Nephron (organoid): Measurements from ENCODE around the gene CCDC8.
"Not testable (repeated sequence)": the region's sequence is repeated elsewhere in the genome, so short reads cannot be mapped to it uniquely, and the experiment has no call there.

ENCODE experiments used
- H3K27ac Mint-ChIP-seq, 3 experiments: 2 replicates each; pipeline ENCODE4 v1.8.0; 2020; ENCODE audit warnings: mixed read lengths in 3 of 3, mild to moderate bottlenecking in 2 of 3, moderate library complexity in 1 of 3
- H3K27me3 Mint-ChIP-seq: 2 replicates; pipeline ENCODE4 v1.8.0; 2021; ENCODE audit warnings: low read depth, mild to moderate bottlenecking, moderate library complexity, mixed read lengths
- H3K36me3 Mint-ChIP-seq: 2 replicates; pipeline ENCODE4 v1.8.0; 2020; ENCODE audit warnings: low read depth, mixed read lengths
- H3K4me1 Mint-ChIP-seq: 2 replicates; pipeline ENCODE4 v1.8.0; 2020; ENCODE audit warnings: mixed read lengths
- H3K4me3 Mint-ChIP-seq, 3 experiments: 2 replicates each; pipeline ENCODE4 v1.8.0; 2020; ENCODE audit warnings: mild to moderate bottlenecking in 3 of 3, mixed read lengths in 3 of 3, moderate library complexity in 2 of 3
- H3K9me3 Mint-ChIP-seq: 2 replicates; pipeline ENCODE4 v1.8.0; 2020; ENCODE audit warnings: mixed read lengths
- CTCF ChIP-seq, 3 experiments: fragments of 200-600 bp; sonication (generic); IDR thresholded peaks; one replicate each; pipeline ENCODE4 v1.5.0; 2021; ENCODE audit warnings: antibody characterized with exemption in 3 of 3; ENCODE audit not compliant: unreplicated experiment in 3 of 3

CCDC8 gene

DNA sequence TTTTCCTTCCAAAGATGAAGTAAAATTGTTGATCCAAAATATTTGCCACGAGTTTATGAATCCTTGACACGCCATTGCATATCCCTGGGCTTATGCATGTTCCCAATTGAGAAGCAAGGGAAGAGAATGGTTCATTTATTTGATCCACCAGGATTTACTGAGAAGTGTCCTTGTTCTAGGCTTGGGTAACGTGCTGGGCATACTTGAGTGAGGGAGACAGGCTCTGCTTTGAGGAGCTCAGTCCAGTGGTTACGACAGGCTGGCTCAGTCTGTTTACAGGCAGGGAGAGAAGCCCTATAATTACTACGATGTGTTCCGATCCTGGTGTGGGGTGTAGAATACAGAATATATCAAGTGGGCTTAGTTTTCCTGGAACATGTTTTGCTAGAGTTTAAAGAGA lies 21.6 kb upstream of the CCDC8 start:
- Mint-ChIP-seq H3K27ac (peak overlapping the region in 2 of 3 experiments; percentile 21 to 57), H3K9me3 (no peaks in the 10 kb centered on the region)

DNA sequence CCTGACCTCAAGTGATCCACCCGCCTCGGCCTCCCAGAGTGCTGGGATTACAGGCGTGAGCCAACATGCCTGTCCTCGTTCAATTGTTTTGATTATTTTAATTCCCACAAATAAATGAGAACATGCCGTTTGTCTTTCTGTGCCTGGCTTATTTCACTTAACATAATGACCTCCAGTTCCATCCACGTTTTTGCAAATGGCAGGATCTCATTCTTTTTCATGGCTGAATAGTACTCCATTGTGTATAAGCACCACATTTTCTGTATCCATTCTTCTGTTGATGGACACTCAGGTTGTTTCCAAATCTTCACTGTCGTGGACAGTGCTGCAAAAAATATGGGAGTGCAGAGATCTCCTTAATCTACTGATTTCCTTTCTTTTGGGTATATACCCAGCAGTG lies 20.1 kb upstream of the CCDC8 start:
- peaks cover 27% of the 10 kb centered on the region for H3K4me1 Mint-ChIP-seq
- H3K36me3 Mint-ChIP-seq, H3K27me3 Mint-ChIP-seq, H3K9me3 Mint-ChIP-seq, H3K4me3 Mint-ChIP-seq, H3K27ac Mint-ChIP-seq: not testable (repeated sequence)

More for the DNA sequence above, 21.6 kb upstream of the CCDC8 start:
- no peaks in the 10 kb centered on the region for H3K36me3 Mint-ChIP-seq
- H3K4me1 Mint-ChIP-seq = peaks cover 13% of the 10 kb centered on the region
- no peak for TF ChIP-seq CTCF (IDR thresholded peaks at IDR 0.05; ENCODE audit: unreplicated experiment in 3 of 3)
- H3K27me3 Mint-ChIP-seq = peaks cover 4% of the 10 kb centered on the region
- H3K4me3 Mint-ChIP-seq = no peak overlapping the region

GRCh38 chr19:46431824-46432223 lies 18.5 kb upstream of the CCDC8 start:
- Mint-ChIP-seq H3K27me3 (peaks cover 13% of the 10 kb centered on the region), H3K4me1 (peaks cover 38% of the 10 kb centered on the region), H3K36me3 (no peaks in the 10 kb centered on the region), H3K9me3 (no peaks in the 10 kb centered on the region), H3K27ac (peak overlapping the region in 1 of 3 experiments; percentile 27), H3K4me3 (no peak overlapping the region)
- TF ChIP-seq CTCF (IDR thresholded peaks at IDR 0.05; ENCODE audit: unreplicated experiment in 3 of 3) = no peak

DNA sequence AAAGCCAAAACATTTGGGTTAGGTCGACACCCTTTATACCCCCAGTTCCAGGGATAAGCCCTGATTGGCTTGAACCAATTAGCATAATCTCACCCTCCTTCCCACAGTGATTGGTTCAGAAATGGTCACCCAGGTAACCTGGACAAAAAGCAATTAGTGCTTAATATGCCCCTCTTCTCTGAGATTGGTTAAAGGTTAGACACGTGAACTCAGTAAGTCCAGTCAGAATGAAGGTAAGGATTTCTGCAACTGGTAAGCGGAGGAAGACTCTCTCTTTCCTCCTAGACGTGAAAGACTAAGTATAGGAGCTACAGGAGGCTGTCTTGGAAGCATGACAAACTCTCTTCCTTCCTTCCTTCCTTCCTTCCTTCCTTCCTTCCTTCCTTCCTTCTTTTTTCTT lies 16.6 kb upstream of the CCDC8 start:
- no peak for TF ChIP-seq CTCF (IDR thresholded peaks at IDR 0.05; ENCODE audit: unreplicated experiment in 3 of 3)
- Mint-ChIP-seq H3K4me3 (peak overlapping the region; percentile 21 to 54 (median 33)), H3K27ac (peak overlapping the region in 1 of 3 experiments; percentile 59), H3K9me3 (no peaks in the 10 kb centered on the region), H3K36me3 (no peaks in the 10 kb centered on the region), H3K27me3 (peaks cover 15% of the 10 kb centered on the region), H3K4me1 (peaks cover 45% of the 10 kb centered on the region)

DNA sequence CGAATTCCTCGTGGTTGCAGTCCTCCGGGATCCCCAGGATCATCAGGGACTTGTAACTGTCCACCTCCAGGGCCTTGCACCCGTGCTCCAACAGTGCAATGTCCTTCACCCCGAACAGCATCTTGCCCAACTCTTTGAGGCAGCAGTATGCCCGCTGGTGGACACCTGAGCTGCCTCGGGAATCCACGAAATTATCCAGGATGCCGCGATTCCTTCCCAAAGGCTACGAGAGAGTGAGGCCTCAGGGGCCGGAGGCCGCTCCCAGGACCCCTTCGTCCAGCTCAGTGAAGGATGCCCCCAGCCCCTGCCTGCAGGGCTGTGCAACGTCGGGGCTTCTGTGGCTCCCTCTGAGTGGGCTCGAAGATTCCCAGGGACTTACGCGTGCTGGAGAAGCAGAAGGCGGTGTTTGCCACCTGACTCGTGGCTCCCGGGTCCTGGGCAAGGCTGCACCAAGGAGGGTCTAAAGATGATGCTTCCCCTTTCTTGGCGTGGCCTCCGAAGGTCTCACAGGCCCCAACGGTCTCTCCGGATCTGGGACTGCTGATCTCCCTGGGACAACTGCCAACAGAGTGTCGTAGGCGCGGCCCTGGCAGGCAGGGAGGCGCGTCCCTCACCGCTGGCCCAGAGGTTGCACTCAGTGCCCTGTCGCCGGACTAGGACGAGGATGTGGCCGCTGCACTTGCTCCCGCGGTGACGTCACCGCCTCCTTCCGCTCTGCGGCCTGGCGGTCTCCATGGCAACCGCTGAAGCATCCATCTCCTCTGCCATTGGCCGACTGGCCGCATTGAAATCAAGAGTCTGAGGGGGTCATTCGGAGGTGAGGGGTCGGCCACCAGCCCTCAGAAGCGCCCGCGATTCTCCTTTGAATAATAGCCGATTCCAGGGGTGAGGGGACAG lies 15.1 kb upstream of the CCDC8 start, which contains the start of gene PNMA8C:
Gene PNMA8C (minus strand): TSS at position 698 of the 897 bp plus-strand sequence. CDS start 577 bp downstream, at position 121.
- H3K9me3 Mint-ChIP-seq = no peaks in the 10 kb centered on the region
- no peak for TF ChIP-seq CTCF (IDR thresholded peaks at IDR 0.05; ENCODE audit: unreplicated experiment in 3 of 3)
- H3K4me3 Mint-ChIP-seq = peak within 1 kb of the TSS; percentile 72 to 89 (median 82)
- peak within 1 kb of the TSS; percentile 48 to 78 (median 64) for H3K27ac Mint-ChIP-seq
- peaks cover 46% of the 10 kb centered on the region for H3K4me1 Mint-ChIP-seq
- H3K27me3 Mint-ChIP-seq = peaks cover 16% of the 10 kb centered on the region
- no peaks in the 10 kb centered on the region for H3K36me3 Mint-ChIP-seq

DNA sequence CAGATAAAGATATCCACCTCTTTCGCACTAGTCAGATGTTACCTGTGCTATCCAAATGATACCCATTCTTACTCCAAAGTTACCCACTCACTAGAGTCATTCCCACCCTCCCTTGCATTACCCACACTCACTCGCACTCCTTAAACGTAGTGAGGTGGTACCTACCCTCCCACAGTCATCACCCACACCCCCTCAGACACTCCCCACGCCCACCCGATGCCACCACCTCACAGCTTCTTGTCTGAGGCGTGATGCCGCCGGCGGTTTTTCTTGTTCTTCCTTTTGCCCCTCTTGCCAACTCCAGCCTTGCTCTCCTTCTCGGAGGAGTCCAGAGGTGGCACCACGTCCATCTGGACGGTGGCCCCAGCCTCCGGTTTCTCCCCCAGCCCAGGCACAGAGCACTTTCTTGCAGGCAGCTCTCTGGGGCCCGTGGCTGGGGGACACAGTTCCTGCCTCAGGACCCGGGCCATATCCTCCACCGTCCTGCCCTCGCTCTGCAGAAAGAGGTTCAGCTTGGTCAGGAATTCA lies 14.2 kb upstream of the CCDC8 start:
- TF ChIP-seq CTCF (IDR thresholded peaks at IDR 0.05; ENCODE audit: unreplicated experiment in 3 of 3) = no peak
- H3K27ac Mint-ChIP-seq = peak overlapping the region; percentile 27 to 98 (median 95)
- H3K4me1 Mint-ChIP-seq = peaks cover 51% of the 10 kb centered on the region
- peaks cover 16% of the 10 kb centered on the region for H3K27me3 Mint-ChIP-seq
- H3K36me3 Mint-ChIP-seq = no peaks in the 10 kb centered on the region
- H3K9me3 Mint-ChIP-seq = no peaks in the 10 kb centered on the region
- peak overlapping the region; percentile 82 to 89 (median 85) for H3K4me3 Mint-ChIP-seq
